HK-2 (cell line): ENCODE results near the gene JTB.

ENCODE experiments used
- DNase-seq: peaks from one replicate; pipeline ENCODE4 v3.0.0-alpha.2; 2018; ENCODE audit not compliant: unreplicated experiment

Gene JTB

GRCh38 chr1:153932156-153933131 is 45.0 kb downstream of the JTB start:
- no peak for DNase-seq

GRCh38 chr1:153929981-153930948 is 47.2 kb downstream of the JTB start:
- no peak for DNase-seq

GRCh38 chr1:153929426-153929825 is 48.0 kb downstream of the JTB start:
- DNase-seq: no peak

- no peak for DNase-seq
Observed at GRCh38 chr1:153928791-153929341, 48.6 kb downstream of the JTB start.

GRCh38 chr1:153928245-153928644 is 49.2 kb downstream of the JTB start:
- DNase-seq: no peak

GRCh38 chr1:153926405-153926804 is 51.1 kb downstream of the JTB start:
- no peak for DNase-seq
